H1 (cell line): ENCODE results near the gene TMEM44. TPM values are rescaled to one million over a fixed set of nuclear protein-coding genes. Genes with fewer than 3 reads are reported as not detected.

ENCODE experiments used
- CTCF ChIA-PET: fragments of 300-600 bp; sonication (Branson Sonifier 250); formaldehyde crosslinking; loops from one replicate; lab custom pipeline; 2021; ENCODE audit not compliant: partially characterized antibody; lab: Charles Lee
- POLR2A ChIA-PET: fragments of 300-600 bp; sonication (Branson Sonifier 250); formaldehyde crosslinking; loops from one replicate; lab custom pipeline; 2021; ENCODE audit warnings: inconsistent platforms; ENCODE audit not compliant: partially characterized antibody; lab: Charles Lee
- DNase-seq, 2 experiments: peaks; one replicate each; pipeline versions ENCODE4 v3.0.0 to v3.0.0-alpha.2; 2010 to 2022; ENCODE audit warnings: low spot score in 2 of 2, low read depth in 1 of 2, mixed read lengths in 1 of 2
- FAIRE-seq: peaks from 2 replicates; lab custom pipeline; 2011; peaks lifted over from hg19 to GRCh38; lab: Jason Lieb, UNC
- H2AFZ ChIP-seq: 2 replicates; pipeline ENCODE4 v1.8.1; 2012; ENCODE audit warnings: low read length, inconsistent platforms
- H2AK5ac ChIP-seq: 2 replicates; pipeline ENCODE4 v1.6.1; 2013; ENCODE audit warnings: low read depth, low read length
- H2BK120ac ChIP-seq: replicated peaks from 2 replicates; pipeline ENCODE3; 2013; ENCODE audit warnings: low read depth, low read length, inconsistent platforms
- H2BK12ac ChIP-seq: 2 replicates; pipeline ENCODE4 v1.6.1; 2013; ENCODE audit warnings: low read depth, low read length
- H2BK15ac ChIP-seq: 2 replicates; pipeline ENCODE4 v1.6.1; 2013; ENCODE audit warnings: low read length
- H2BK20ac ChIP-seq: 2 replicates; pipeline ENCODE4 v1.6.1; 2013; ENCODE audit warnings: low read length
- H2BK5ac ChIP-seq: 2 replicates; pipeline ENCODE4 v1.6.1; 2013; ENCODE audit warnings: low read depth, low read length
- H3K14ac ChIP-seq: 2 replicates; pipeline ENCODE4 v1.6.1; 2013; ENCODE audit warnings: inconsistent platforms; ENCODE audit not compliant: insufficient read length
- H3K18ac ChIP-seq: 2 replicates; pipeline ENCODE4 v1.6.1; 2013; ENCODE audit warnings: low read length; ENCODE audit errors: extremely low read depth
- H3K23ac ChIP-seq: 2 replicates; pipeline ENCODE4 v1.6.1; 2013; ENCODE audit warnings: inconsistent platforms; ENCODE audit not compliant: insufficient read length
- H3K23me2 ChIP-seq: 2 replicates; pipeline ENCODE4 v1.6.1; 2013; ENCODE audit warnings: low read depth, low read length
- H3K27ac ChIP-seq: 2 replicates; pipeline ENCODE4 v1.6.1; 2011; ENCODE audit warnings: low read depth, low read length, inconsistent platforms
- H3K27me3 ChIP-seq, 4 experiments: replicated peaks in 1 of 4; 1 replicate in 1 of 4; 2 replicates in 3 of 4; pipeline versions ENCODE4 v1.6.1 to v1.8.1; 2011 to 2013; ENCODE audit warnings: low read length in 3 of 4, mild to moderate bottlenecking in 3 of 4, inconsistent platforms in 2 of 4, mixed read lengths in 2 of 4, moderate library complexity in 1 of 4; ENCODE audit not compliant: control insufficient read depth in 3 of 4, insufficient read depth in 3 of 4; ENCODE audit errors: extremely low read depth in 1 of 4
- H3K36me3 ChIP-seq, 4 experiments: 2 replicates each; pipeline versions ENCODE4 v1.6.1 to v1.8.1; 2011 to 2013; ENCODE audit warnings: mild to moderate bottlenecking in 4 of 4, low read length in 3 of 4, moderate library complexity in 2 of 4, control low read depth in 1 of 4, inconsistent platforms in 1 of 4; ENCODE audit not compliant: insufficient read depth in 4 of 4, control insufficient read depth in 2 of 4
- H3K4ac ChIP-seq: replicated peaks from 2 replicates; pipeline ENCODE3; 2013; ENCODE audit warnings: low read length, low read depth, mixed read lengths, inconsistent platforms; ENCODE audit not compliant: insufficient read length
- H3K4me1 ChIP-seq, 4 experiments: replicated peaks in 1 of 4; 1 replicate in 1 of 4; 2 replicates in 3 of 4; pipeline versions ENCODE4 v1.6.1 to v1.8.1; 2011 to 2013; ENCODE audit warnings: low read length in 3 of 4, inconsistent platforms in 2 of 4, mixed read lengths in 1 of 4; ENCODE audit not compliant: insufficient read depth in 4 of 4, control insufficient read depth in 3 of 4
- H3K4me2 ChIP-seq, 2 experiments: 2 replicates each; pipeline versions ENCODE4 v1.6.1 to v1.8.1; 2011 to 2013; ENCODE audit warnings: low read depth in 2 of 2, low read length in 2 of 2, control low read depth in 1 of 2, inconsistent platforms in 1 of 2, mild to moderate bottlenecking in 1 of 2; ENCODE audit not compliant: insufficient read depth in 1 of 2
- H3K4me3 ChIP-seq, 4 experiments: fragments of 200-600, 300-600 bp in 1 of 4; sonication (generic), shearing (Covaris generic), sonication (Bioruptor Twin) in 1 of 4; 2 replicates each; pipeline versions ENCODE4 v1.5.1 to v1.8.1; 2011 to 2016; ENCODE audit warnings: low read length in 4 of 4, low read depth in 3 of 4, control low read depth in 2 of 4, inconsistent platforms in 2 of 4, mild to moderate bottlenecking in 2 of 4, mixed read lengths in 1 of 4, moderate library complexity in 1 of 4; ENCODE audit not compliant: insufficient read depth in 2 of 4; ENCODE audit errors: extremely low read depth in 1 of 4
- H3K56ac ChIP-seq: replicated peaks from 2 replicates; pipeline ENCODE3; 2013; ENCODE audit warnings: low read depth, mild to moderate bottlenecking, mixed read lengths, low read length, inconsistent platforms; ENCODE audit not compliant: insufficient read length
- H3K79me1 ChIP-seq: 2 replicates; pipeline ENCODE4 v1.6.1; 2013; ENCODE audit warnings: low read depth, low read length, control low read depth
- H3K79me2 ChIP-seq, 2 experiments: 2 replicates each; pipeline versions ENCODE4 v1.6.1 to v1.8.1; 2012 to 2013; ENCODE audit warnings: low read length in 2 of 2, mild to moderate bottlenecking in 2 of 2, inconsistent platforms in 1 of 2; ENCODE audit not compliant: insufficient read depth in 2 of 2, control insufficient read depth in 1 of 2
- H3K9ac ChIP-seq, 4 experiments: replicated peaks in 1 of 4; 1 replicate in 1 of 4; 2 replicates in 3 of 4; pipeline versions ENCODE4 v1.6.1 to v1.8.1; 2011 to 2013; ENCODE audit warnings: low read depth in 3 of 4, low read length in 3 of 4, control low read depth in 2 of 4, mild to moderate bottlenecking in 2 of 4, moderate library complexity in 2 of 4, inconsistent platforms in 1 of 4; ENCODE audit errors: extremely low read depth in 1 of 4
- H3K9me3 ChIP-seq, 2 experiments: 2 replicates each; pipeline versions ENCODE4 v1.6.1 to v1.8.1; 2012 to 2013; ENCODE audit warnings: mild to moderate bottlenecking in 2 of 2, moderate library complexity in 2 of 2, control low read depth in 1 of 2, inconsistent platforms in 1 of 2, low read depth in 1 of 2, low read length in 1 of 2, mixed read lengths in 1 of 2; ENCODE audit not compliant: insufficient read depth in 2 of 2
- H4K20me1 ChIP-seq, 2 experiments: replicated peaks in 1 of 2; 2 replicates each; pipeline versions ENCODE3 to v1.8.1; 2011 to 2013; ENCODE audit warnings: inconsistent platforms in 2 of 2, low read length in 2 of 2, mild to moderate bottlenecking in 1 of 2; ENCODE audit not compliant: insufficient read depth in 2 of 2, control insufficient read depth in 1 of 2
- H4K5ac ChIP-seq: 2 replicates; pipeline ENCODE4 v1.6.1; 2013; ENCODE audit warnings: low read length, low read depth, mixed read lengths, inconsistent platforms; ENCODE audit not compliant: insufficient read length
- H4K8ac ChIP-seq: 2 replicates; pipeline ENCODE4 v1.8.0; 2013; ENCODE audit warnings: mild to moderate bottlenecking, moderate library complexity, low read length, inconsistent platforms; ENCODE audit not compliant: insufficient read depth; ENCODE audit errors: extremely low read depth
- H4K91ac ChIP-seq: replicated peaks from 2 replicates; pipeline ENCODE3; 2013; ENCODE audit warnings: low read length, mixed read lengths, inconsistent platforms; ENCODE audit not compliant: insufficient read length
- CBX5 ChIP-seq: fragments of 300-800, 300-1000 bp; sonication (generic); IDR thresholded peaks from 2 replicates; pipeline ENCODE4 v1.7.1; 2016; ENCODE audit warnings: antibody characterized with exemption, low read length, low read depth
- JUN ChIP-seq: IDR thresholded peaks from 2 replicates; pipeline ENCODE4 v1.6.1; 2011; ENCODE audit warnings: low read depth, mild to moderate bottlenecking, improper control_type of control experiment, low read length
- WGBS, 2 experiments: shearing (Covaris generic) in 1 of 2; methylation state at CpG; one replicate each; pipeline versions ENCODE4 v1.1.6 to v1.1.7; 2013 to 2015; ENCODE audit warnings: low lambda C conversion rate in 2 of 2, mixed read lengths in 2 of 2, inconsistent platforms in 1 of 2, low coverage in 1 of 2, missing lambda C conversion rate in 1 of 2; ENCODE audit not compliant: insufficient replicate concordance in 2 of 2, insufficient coverage in 1 of 2, insufficient read length in 1 of 2; ENCODE audit errors: extremely low coverage in 1 of 2, missing lambda C conversion rate in 1 of 2; 5-methylcytosine and 5-hydroxymethylcytosine counted together
- polyA plus RNA-seq, 7 experiments: library from polyadenylated mRNA; depleted of rRNA in 3 of 7; stranded (reverse) in 5 of 7; unstranded in 2 of 7; fragments of >200 nt in 5 of 7; fragments of 200-250 nt in 2 of 7; gene quantifications; 1 replicate in 5 of 7; 2 replicates in 1 of 7; 4 replicates in 1 of 7; pipeline versions ENCODE4 v1.2.1 to v1.2.3, GENCODE V29; 2011 to 2013; ENCODE audit warnings: missing spikeins in 2 of 7, mixed read lengths in 2 of 7
- total RNA-seq: library from RNA; stranded (reverse); fragmentation: NEBNext Ultra II Directional; extraction: Animal tissue kit (Norgen Biotek cat#: 25700); gene quantifications from 2 replicates; pipeline ENCODE4 v1.2.1, GENCODE V29; 2021

TMEM44 gene
- total and polyA plus RNA-seq, 2 of the 8 experiments (the other 6 are each of a cell fraction or from before 2014, with no cell fraction given): 14.0 to 16.7 TPM

DNA sequence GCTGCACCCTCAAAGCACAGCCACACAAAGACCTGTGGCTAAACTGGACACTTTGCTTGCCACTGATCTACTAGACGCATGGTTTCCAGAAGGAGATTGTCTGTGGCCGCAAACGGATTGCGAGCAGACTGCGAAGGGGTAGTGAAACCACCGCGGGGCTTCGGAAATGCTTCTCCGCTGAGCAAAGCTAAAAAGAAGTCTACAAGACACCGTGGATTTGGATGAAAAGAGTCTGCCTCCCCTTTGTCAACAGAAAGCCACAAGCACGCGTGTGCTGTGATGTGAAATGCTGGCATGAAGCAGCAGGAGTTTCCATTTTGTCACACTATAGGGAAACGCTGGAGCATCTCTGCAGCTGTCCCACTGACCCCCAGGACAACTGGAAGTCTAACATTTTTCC lies 63.0 kb downstream of the TMEM44 start:
- no peaks in the 10 kb centered on the region for H4K20me1 ChIP-seq
- no peak overlapping the region for H4K8ac ChIP-seq
- H3K9ac ChIP-seq: no peak overlapping the region
- no peak overlapping the region for H2BK12ac ChIP-seq
- H3K14ac ChIP-seq: no peak overlapping the region
- H3K4me2 ChIP-seq: no peak overlapping the region
- H4K5ac ChIP-seq: no peak overlapping the region
- 96% methylated on average over 13 of the region's 13 CpGs; no CpG with 5 or more reads in 1 of the 2 experiments for WGBS, 2 experiments
- no peak overlapping the region for H2BK20ac ChIP-seq
- no peak overlapping the region for H2AK5ac ChIP-seq
- no peak overlapping the region for H3K23ac ChIP-seq
- CTCF ChIA-PET: interaction anchor here (0.6 to 1.8 kb wide), 5 partner anchors 12 to 410 kb away, joined by 3 to 5 read pairs (median 3); no protein-coding TSS in a partner anchor
- POLR2A ChIA-PET: interaction anchor here (0.8 kb wide), 1 partner anchor 15 kb away, joined by 3 read pairs; no protein-coding TSS in a partner anchor
- no peak overlapping the region for H2AFZ ChIP-seq
- no peaks in the 10 kb centered on the region for H3K27me3 ChIP-seq
- H3K79me2 ChIP-seq: no peaks in the 10 kb centered on the region
- H3K4me3 ChIP-seq: no peak overlapping the region
- FAIRE-seq: no peak
- no peak overlapping the region for H3K27ac ChIP-seq
- no peak overlapping the region for H2BK5ac ChIP-seq
- no peak overlapping the region for H3K4ac ChIP-seq
- no peak overlapping the region for H4K91ac ChIP-seq
- H3K9me3 ChIP-seq: no peaks in the 10 kb centered on the region
- H3K79me1 ChIP-seq: no peaks in the 10 kb centered on the region
- DNase-seq: no peak
- peaks cover 0 to 4% (median 0%) of the 10 kb centered on the region in 4 experiments; a peak in 2 of 7 replicates for H3K4me1 ChIP-seq
- no peak overlapping the region for H3K56ac ChIP-seq
- no peak overlapping the region for H2BK120ac ChIP-seq
- H3K23me2 ChIP-seq: no peaks in the 10 kb centered on the region
- H2BK15ac ChIP-seq: no peak overlapping the region
- H3K36me3 ChIP-seq: no peaks in the 10 kb centered on the region
- H3K18ac ChIP-seq: no peak overlapping the region
- TF ChIP-seq JUN (no peak), CBX5 (no peak)
